Adrenal gland (tissue), 5 donors: Measurements from ENCODE around the gene SERPINB6.
"Not testable (repeated sequence)": the region's sequence is repeated elsewhere in the genome, so short reads cannot be mapped to it uniquely, and the experiment has no call there.

ENCODE experiments used
- CTCF ChIP-seq, 6 experiments: fragments of 450-650 bp in 4 of 6; fragments of 200-600 bp in 2 of 6; sonication (generic) in 1 of 6; IDR thresholded peaks; 1 replicate in 5 of 6; 2 replicates in 1 of 6; pipeline versions ENCODE4 v1.5.1 to v1.8.0; 2016 to 2021; ENCODE audit warnings: antibody characterized with exemption in 6 of 6, mild to moderate bottlenecking in 2 of 6, moderate library complexity in 1 of 6
- POLR2A ChIP-seq, 2 donors: fragments of 450-650 bp; IDR thresholded peaks; one replicate each; pipeline ENCODE4 v1.6.1; 2017; ENCODE audit warnings: antibody characterized with exemption in 2 of 2, mild to moderate bottlenecking in 2 of 2, moderate library complexity in 1 of 2
- donor health status: DM: no; HTN: no; CAD: no.

- not testable (repeated sequence) for TF ChIP-seq CTCF, POLR2A (IDR thresholded peaks at IDR 0.05)
Observed at GRCh38 chr6:2973180-2973579, 1.8 kb upstream of the SERPINB6 start.
